Measurements from ENCODE around the gene CNFN. TPM values are rescaled to one million over a fixed set of nuclear protein-coding genes. Genes with fewer than 3 reads are reported as not detected.

The CNFN gene
- total RNA-seq, 1 donor from 2014 or later, result 2.9 TPM

- Mint-ChIP-seq H3K4me1 (ENCODE audit: low read depth) (peaks cover under 1% of the 10 kb centered on the region), H3K4me3 (ENCODE audit: low read depth) (no peak overlapping the region), H3K9me3 (ENCODE audit: low read depth) (no peaks in the 10 kb centered on the region), H3K27ac (no peak overlapping the region), H3K36me3 (ENCODE audit: insufficient read depth) (peaks cover 15% of the 10 kb centered on the region), H3K27me3 (no peaks in the 10 kb centered on the region)
- no peak for TF ChIP-seq CTCF (IDR thresholded peaks at IDR 0.05; ENCODE audit: unreplicated experiment)
- DNase-seq (ENCODE audit: low spot score, unreplicated experiment), result no peak
These were observed 34.2 kb downstream of the CNFN start for GRCh38 chr19:42355896-42356295.

GRCh38 chr19:42353341-42354015 lies 36.6 kb downstream of the CNFN start:
- Mint-ChIP-seq H3K27ac (no peak overlapping the region), H3K36me3 (ENCODE audit: insufficient read depth) (peaks cover 17% of the 10 kb centered on the region), H3K4me3 (ENCODE audit: low read depth) (no peak overlapping the region), H3K27me3 (no peaks in the 10 kb centered on the region), H3K9me3 (ENCODE audit: low read depth) (no peaks in the 10 kb centered on the region), H3K4me1 (ENCODE audit: low read depth) (no peaks in the 10 kb centered on the region)
- DNase-seq (ENCODE audit: low spot score, unreplicated experiment), result no peak
- no peak for TF ChIP-seq CTCF (IDR thresholded peaks at IDR 0.05; ENCODE audit: unreplicated experiment)

GRCh38 chr19:42352301-42353259 lies 37.5 kb downstream of the CNFN start:
- Mint-ChIP-seq H3K36me3 (ENCODE audit: insufficient read depth) (peaks cover 17% of the 10 kb centered on the region), H3K4me3 (ENCODE audit: low read depth) (no peak overlapping the region), H3K4me1 (ENCODE audit: low read depth) (no peaks in the 10 kb centered on the region), H3K27ac (no peak overlapping the region), H3K9me3 (ENCODE audit: low read depth) (no peaks in the 10 kb centered on the region), H3K27me3 (no peaks in the 10 kb centered on the region)
- DNase-seq (ENCODE audit: low spot score, unreplicated experiment), result no peak
- TF ChIP-seq CTCF (IDR thresholded peaks at IDR 0.05; ENCODE audit: unreplicated experiment), result no peak

- H3K4me1 Mint-ChIP-seq (ENCODE audit: low read depth), result no peaks in the 10 kb centered on the region
- no peaks in the 10 kb centered on the region for H3K9me3 Mint-ChIP-seq (ENCODE audit: low read depth)
- no peaks in the 10 kb centered on the region for H3K27me3 Mint-ChIP-seq
- DNase-seq (ENCODE audit: low spot score, unreplicated experiment), result no peak
- H3K4me3 Mint-ChIP-seq (ENCODE audit: low read depth), result no peak overlapping the region
- TF ChIP-seq CTCF (IDR thresholded peaks at IDR 0.05; ENCODE audit: unreplicated experiment), result no peak
- H3K27ac Mint-ChIP-seq, result no peak overlapping the region
- H3K36me3 Mint-ChIP-seq (ENCODE audit: insufficient read depth), result peaks cover 16% of the 10 kb centered on the region
These were observed 38.9 kb downstream of the CNFN start for GRCh38 chr19:42351079-42351735.

- no peaks in the 10 kb centered on the region for H3K9me3 Mint-ChIP-seq (ENCODE audit: low read depth)
- no peak for TF ChIP-seq CTCF (IDR thresholded peaks at IDR 0.05; ENCODE audit: unreplicated experiment)
- no peaks in the 10 kb centered on the region for H3K27me3 Mint-ChIP-seq
- no peaks in the 10 kb centered on the region for H3K4me1 Mint-ChIP-seq (ENCODE audit: low read depth)
- no peak overlapping the region for H3K27ac Mint-ChIP-seq
- H3K4me3 Mint-ChIP-seq (ENCODE audit: low read depth), result no peak overlapping the region
- H3K36me3 Mint-ChIP-seq (ENCODE audit: insufficient read depth), result peaks cover 16% of the 10 kb centered on the region
- DNase-seq (ENCODE audit: low spot score, unreplicated experiment), result no peak
These were observed 39.7 kb downstream of the CNFN start for GRCh38 chr19:42350417-42350816.
